Esophagus squamous epithelium (tissue), 5 donors: Measurements from ENCODE around the gene CBX4. TPM values are rescaled to one million over a fixed set of nuclear protein-coding genes. Genes with fewer than 3 reads are reported as not detected.

Source experiments
- DNase-seq: peaks from one replicate; lab custom pipeline; 2025; lab: John Stamatoyannopoulos, UW
- H3K27ac ChIP-seq, 4 donors: fragments of 200-600 bp; sonication (generic); one replicate each; pipeline ENCODE4 v1.5.1; 2016 to 2019; ENCODE audit warnings: mild to moderate bottlenecking in 1 of 4
- H3K27me3 ChIP-seq, 4 donors: fragments of 200-600 bp; sonication (generic); 1 replicate in 3 of 4; 2 replicates in 1 of 4; pipeline versions ENCODE4 v1.5.1 to v1.6.0; 2017 to 2021; ENCODE audit warnings: antibody characterized with exemption in 1 of 4
- H3K36me3 ChIP-seq, 3 donors: fragments of 200-600 bp; sonication (generic); one replicate each; pipeline ENCODE4 v1.5.1; 2016 to 2019
- H3K4me1 ChIP-seq, 3 donors: fragments of 200-600 bp; sonication (generic); one replicate each; pipeline ENCODE4 v1.5.1; 2017 to 2019
- H3K4me3 ChIP-seq, 4 donors: fragments of 200-600 bp; sonication (generic); 1 replicate in 3 of 4; 2 replicates in 1 of 4; pipeline ENCODE4 v1.5.1; 2016 to 2019; ENCODE audit warnings: mild to moderate bottlenecking in 2 of 4, moderate library complexity in 1 of 4
- H3K9me3 ChIP-seq, 3 donors: fragments of 200-600 bp; sonication (generic); one replicate each; pipeline ENCODE4 v1.5.1; 2016 to 2019
- CTCF ChIP-seq, 6 experiments: fragments of 450-650 bp in 4 of 6; fragments of 200-600 bp in 2 of 6; sonication (generic) in 2 of 6; IDR thresholded peaks; one replicate each; pipeline ENCODE4 v1.5.1; 2016 to 2019; ENCODE audit warnings: antibody characterized with exemption in 6 of 6, mild to moderate bottlenecking in 4 of 6, moderate library complexity in 4 of 6
- POLR2A ChIP-seq, 4 donors: fragments of 450-650 bp; IDR thresholded peaks; one replicate each; pipeline ENCODE4 v1.6.1; 2017; ENCODE audit warnings: antibody characterized with exemption in 4 of 4, mild to moderate bottlenecking in 4 of 4, moderate library complexity in 3 of 4
- WGBS, 2 donors: methylation state at CpG; one replicate each; pipeline ENCODE4 v1.1.5; 2018; 5-methylcytosine and 5-hydroxymethylcytosine counted together
- intact Hi-C: fragments of 100-400 bp; cut with DNase I; formaldehyde crosslinking; loops from one replicate; pipeline ENCODE4 v1.15.0; 2022
- total RNA-seq, 4 donors: library from RNA; depleted of rRNA; stranded (reverse); fragments of >200 nt; gene quantifications; one replicate each; pipeline ENCODE4 v1.1.0, GENCODE V29; 2016
- donor health status: DM: yes; HTN: yes; CAD: no.

Gene CBX4
- total RNA-seq, 4 donors from 2014 or later, result 9.0 to 26.3 (median 17.1) TPM

- Histone ChIP-seq H3K9me3 (no peaks in the 10 kb centered on the region), H3K4me1 (peaks cover 0 to 2% (median under 1%) of the 10 kb centered on the region in 3 donors), H3K36me3 (no peaks in the 10 kb centered on the region), H3K27me3 (peaks cover 3 to 76% (median 6%) of the 10 kb centered on the region in 4 donors), H3K27ac (no peak overlapping the region), H3K4me3 (no peak overlapping the region)
- TF ChIP-seq CTCF (IDR thresholded peaks at IDR 0.05) (no peak), POLR2A (IDR thresholded peaks at IDR 0.05) (no peak)
- intact Hi-C loops, result no loop called here
- no peak for DNase-seq
- 81 to 91% methylated on average over 4 of the region's 4 CpGs for WGBS, 2 donors
These were observed 18.3 kb downstream of the CBX4 start for GRCh38 chr17:79820959-79821330.

GRCh38 chr17:79819534-79820276, 19.5 kb downstream of the CBX4 start:
- Histone ChIP-seq H3K4me3 (no peak overlapping the region), H3K27me3 (peaks cover 8 to 77% (median 12%) of the 10 kb centered on the region in 4 donors), H3K36me3 (no peaks in the 10 kb centered on the region), H3K4me1 (peaks cover 8 to 13% (median 13%) of the 10 kb centered on the region in 3 donors), H3K9me3 (no peaks in the 10 kb centered on the region), H3K27ac (no peak overlapping the region)
- 87 to 97% methylated on average over 7 to 13 of the region's 13 CpGs for WGBS, 2 donors
- DNase-seq, result no peak
- TF ChIP-seq POLR2A (IDR thresholded peaks at IDR 0.05) (no peak), CTCF (IDR thresholded peaks at IDR 0.05) (no peak)
- intact Hi-C loops, result no loop called here

DNA sequence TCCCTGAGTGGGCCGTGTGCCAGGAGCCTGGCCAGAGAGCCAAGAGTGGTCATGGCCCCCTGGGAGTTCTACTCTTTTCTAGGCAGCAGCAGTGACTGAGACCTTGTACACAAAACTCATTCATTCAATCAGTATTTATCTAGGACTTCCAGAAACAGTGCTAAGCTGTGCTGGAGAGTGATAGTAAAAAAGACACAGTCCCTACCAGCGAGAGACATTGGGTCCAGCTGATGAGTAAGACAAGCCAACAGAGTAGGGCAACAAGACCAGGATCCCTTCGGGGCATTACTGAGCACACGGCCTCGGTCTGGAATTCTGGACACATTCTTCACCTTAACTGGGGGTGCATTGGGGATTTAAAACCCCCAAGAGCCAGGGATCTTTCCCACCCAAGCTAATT, 20.2 kb downstream of the CBX4 start:
- Histone ChIP-seq H3K27ac (no peak overlapping the region), H3K36me3 (no peaks in the 10 kb centered on the region), H3K27me3 (peaks cover 13 to 82% (median 16%) of the 10 kb centered on the region in 4 donors), H3K9me3 (no peaks in the 10 kb centered on the region), H3K4me3 (no peak overlapping the region), H3K4me1 (peaks cover 14 to 20% (median 19%) of the 10 kb centered on the region in 3 donors)
- intact Hi-C loops, result no loop called here
- no peak for TF ChIP-seq CTCF (IDR thresholded peaks at IDR 0.05)
- no peak for TF ChIP-seq POLR2A (IDR thresholded peaks at IDR 0.05)
- DNase-seq, result no peak
- WGBS, 2 donors, result 61 to 64% methylated on average over 5 of the region's 5 CpGs

GRCh38 chr17:79818026-79818758, 21.0 kb downstream of the CBX4 start:
- Histone ChIP-seq H3K4me3 (no peak overlapping the region), H3K27me3 (peaks cover 13 to 89% (median 20%) of the 10 kb centered on the region in 4 donors), H3K27ac (no peak overlapping the region), H3K36me3 (no peaks in the 10 kb centered on the region), H3K9me3 (no peaks in the 10 kb centered on the region), H3K4me1 (peaks cover 18 to 29% (median 28%) of the 10 kb centered on the region in 3 donors)
- no peak for DNase-seq
- TF ChIP-seq POLR2A (IDR thresholded peaks at IDR 0.05) (no peak), CTCF (IDR thresholded peaks at IDR 0.05) (no peak)
- intact Hi-C loops, result no loop called here
- 89 to 91% methylated on average over 7 to 8 of the region's 12 CpGs for WGBS, 2 donors
